T-helper 22 cell (primary cell): ENCODE results near the gene SH3D21.

ENCODE experiments used
- DNase-seq: peaks from one replicate; pipeline ENCODE4 v3.0.0-alpha.2; 2020; ENCODE audit warnings: low read depth

SH3D21 gene

DNA sequence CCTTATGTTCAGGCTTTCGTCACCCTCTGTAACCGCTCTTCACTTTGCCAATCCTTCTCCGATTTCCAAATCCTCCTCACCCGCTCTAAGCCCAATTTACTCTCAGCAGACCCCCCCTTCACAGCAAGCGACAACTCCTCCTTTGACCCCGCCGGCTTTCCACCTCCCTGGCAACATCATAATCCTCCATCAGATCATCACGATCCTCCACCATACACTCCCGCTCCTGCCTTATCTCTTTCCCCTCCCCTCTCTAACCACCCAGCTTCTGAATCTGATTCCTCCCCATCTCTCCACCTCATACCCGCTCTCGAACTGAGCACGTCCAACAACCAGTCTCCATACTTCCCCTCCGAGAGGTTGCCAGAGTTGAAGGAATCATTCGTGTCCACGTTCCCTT is 24.8 kb downstream of the SH3D21 start:
- no peak for DNase-seq

DNA sequence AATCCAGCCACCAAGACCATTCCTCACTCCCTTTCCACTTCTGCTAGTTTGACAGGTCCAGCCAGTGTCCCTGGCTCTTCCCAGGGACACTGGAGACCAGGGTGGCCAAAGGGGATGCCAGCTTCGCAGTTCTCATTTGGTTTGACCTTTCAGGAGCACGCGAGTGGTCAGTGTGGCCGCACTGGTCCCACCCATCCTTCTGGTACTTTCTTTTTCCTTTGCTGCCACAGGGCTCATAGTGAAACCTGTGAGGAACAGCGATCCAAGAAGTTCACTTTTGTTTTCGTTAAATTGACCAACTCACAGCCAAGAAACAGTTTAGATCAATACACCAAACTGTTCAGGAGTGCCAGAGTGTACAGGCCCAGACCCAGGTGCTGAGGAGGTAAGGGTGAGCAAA is 31.7 kb downstream of the SH3D21 start:
- no peak for DNase-seq

DNA sequence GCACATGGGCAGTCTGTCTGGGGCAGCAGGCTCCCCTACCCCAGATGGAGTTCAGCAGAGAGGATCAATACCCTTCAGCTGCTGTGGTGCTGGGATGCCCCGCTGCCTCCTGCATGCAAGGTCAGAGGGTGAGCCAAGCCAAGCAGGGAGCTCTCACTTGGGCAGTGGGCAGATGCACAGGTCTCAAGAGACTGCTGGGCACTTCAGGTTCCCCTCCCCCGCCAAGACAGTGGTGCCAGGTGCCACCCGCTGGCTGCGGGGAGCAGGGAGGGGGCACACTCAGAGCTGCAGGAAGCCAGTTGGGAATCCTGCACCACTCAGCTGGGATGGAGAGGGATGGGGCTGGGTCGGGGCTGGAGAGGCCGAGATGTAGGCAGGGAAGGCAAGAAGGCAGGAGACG is 33.0 kb downstream of the SH3D21 start:
- no peak for DNase-seq

DNA sequence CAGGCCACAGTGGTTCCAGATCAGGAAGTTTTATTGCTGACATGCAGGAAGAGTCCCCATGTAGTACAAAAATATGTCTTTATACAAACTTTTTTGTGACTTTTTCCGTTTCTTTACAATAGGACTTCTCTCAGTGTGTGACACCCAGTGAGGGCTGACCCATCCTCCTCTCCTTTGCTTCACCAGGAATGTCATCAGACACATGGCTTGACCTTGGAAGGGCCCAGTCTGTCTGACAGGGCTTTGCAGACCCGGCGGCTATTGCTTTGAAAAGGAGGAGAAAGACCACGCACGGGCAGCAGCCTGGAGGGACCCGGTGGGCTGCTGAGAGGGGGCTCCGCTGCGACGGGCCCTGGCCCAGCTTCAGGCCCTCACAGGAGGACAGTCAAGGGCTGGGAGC is 33.4 kb downstream of the SH3D21 start:
- no peak for DNase-seq

DNA sequence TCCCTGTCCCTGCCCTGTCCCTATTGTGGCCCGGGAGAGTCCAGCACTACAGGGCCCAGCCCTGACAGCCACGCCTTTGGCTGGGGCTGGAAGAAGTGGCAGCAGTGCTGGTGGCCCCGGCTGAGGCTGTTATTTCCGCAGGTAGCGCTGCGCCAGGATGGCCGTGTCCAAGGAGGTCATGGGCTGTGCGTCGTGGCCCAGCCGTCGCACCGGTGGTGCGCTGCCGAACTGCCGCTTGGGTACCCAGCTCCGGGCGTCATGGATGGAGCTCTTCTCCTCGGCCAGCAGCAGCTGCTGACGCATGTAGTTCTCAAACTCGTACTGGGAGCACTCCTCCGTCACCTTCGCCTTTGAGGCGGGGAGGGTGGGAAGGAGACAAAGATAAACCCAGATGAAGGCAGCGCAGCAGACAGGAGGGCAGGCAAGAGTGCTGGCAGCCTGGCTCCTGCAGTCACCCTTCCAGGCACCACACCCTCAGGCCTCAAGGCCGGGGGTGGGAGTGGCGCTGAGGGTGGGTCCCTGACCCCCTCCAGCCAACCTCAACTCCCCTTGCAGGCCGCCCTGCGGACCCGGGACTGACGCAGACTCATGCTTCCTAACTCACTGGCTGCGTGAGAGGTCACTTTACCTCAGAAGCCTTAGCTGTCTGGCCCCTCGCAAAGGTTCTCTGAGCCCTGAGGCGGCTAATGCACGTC is 35.6 kb downstream of the SH3D21 start:
- DNase-seq: no peak

DNA sequence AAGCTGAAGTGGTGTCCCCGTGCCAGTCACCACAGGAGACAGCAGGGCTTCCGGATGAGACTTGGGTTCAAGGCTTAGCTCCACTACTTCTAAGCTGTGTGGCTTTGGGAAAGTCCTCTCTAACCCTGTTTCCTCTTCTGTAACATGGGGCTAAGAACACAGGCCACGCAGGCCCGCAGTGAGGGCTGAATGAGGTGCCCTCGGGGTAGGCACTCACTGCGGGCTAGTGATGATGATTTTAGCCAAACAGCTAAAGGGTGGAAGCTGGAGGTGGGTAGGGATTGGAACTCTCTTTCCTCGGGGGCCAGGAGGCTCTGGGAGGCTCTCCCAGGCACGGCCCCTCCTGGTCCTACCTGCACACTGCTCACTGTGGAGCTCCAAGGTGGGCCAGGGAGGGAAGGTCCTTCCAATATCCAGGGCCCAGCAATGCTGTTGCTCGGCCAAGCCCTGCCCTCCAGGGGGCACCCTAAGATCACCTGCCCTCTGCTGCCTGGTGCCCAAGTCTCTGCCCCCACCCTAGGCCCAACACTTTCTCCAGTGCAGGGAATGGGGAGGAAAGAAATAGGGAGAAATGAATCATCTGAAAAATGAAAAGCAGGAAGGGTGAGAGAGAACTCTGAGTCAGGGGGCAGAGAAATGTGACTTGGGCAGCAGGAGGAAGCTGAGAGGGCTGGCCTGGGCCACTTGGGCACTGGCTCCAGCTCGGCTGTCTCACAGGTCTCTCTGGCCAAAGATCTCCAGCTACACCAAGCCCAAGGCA is 36.4 kb downstream of the SH3D21 start:
- DNase-seq: no peak

DNA sequence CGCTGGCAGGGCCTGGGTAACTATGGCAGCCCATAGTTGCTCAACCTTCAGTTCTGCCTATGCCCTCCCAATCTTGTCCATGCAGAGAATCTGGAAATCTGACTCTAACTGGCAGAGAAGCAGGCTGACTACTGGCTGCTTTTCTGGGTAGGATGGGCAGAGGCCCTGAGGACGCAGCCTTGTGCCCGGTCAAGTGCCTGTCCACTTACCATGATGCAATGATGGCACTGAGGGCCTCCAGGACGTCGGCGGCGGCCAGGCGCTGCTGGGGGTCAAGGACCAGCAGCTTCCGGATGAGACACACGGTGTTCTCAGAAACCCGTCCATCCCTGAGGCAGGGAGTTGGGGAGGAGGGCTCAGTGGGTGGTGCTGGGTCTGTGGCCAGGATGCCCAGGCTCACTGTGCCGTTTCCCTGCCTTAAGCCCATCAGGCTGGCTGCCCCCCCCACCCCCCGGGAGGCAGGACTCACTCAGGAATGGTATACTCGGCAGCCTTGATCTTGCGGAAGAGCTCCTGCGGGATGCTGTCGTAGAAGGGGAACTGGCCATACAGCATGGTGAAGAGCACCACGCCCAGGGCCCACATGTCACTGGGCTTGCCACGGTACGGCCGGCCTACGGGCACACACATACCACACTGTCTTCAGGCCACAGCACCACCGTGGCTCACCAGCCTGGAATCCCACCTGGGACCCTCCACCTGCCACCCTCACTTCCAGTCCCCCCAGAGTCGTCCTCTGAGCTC is 37.7 kb downstream of the SH3D21 start:
- no peak for DNase-seq

DNA sequence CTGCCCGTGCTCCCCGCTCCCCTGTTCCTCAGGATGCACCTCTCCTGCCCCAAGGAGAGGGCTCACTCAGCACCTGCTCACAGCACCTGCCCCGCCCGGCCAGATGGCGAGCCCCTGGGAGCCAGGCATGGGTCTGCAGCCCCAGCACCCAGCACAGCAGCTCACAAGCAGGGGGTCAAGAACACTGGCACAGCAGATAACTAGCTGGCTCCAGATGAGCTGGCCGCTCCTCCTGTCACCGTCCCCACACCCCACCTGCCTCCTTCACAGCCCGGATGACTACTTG is 38.2 kb downstream of the SH3D21 start:
- no peak for DNase-seq

DNA sequence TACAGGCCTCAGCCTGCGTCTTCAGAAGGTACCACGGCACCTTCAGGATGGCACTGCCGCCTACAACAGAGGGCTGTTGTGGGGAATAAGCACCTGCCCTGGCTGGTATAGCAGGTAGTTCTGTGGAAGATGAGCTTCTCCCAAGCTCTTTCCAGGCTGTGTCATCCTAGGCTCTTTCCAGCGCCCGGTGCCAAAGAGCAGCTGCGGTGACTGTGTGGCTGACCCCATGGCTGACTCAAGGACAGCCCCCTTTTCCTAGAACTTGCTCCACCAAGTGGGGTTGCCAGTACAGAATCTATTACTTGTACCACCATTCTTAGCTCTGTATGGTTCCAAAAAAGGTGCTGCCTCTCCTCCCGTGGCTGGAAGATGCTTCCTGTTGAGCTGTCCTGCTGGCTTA is 39.2 kb downstream of the SH3D21 start:
- DNase-seq: no peak

DNA sequence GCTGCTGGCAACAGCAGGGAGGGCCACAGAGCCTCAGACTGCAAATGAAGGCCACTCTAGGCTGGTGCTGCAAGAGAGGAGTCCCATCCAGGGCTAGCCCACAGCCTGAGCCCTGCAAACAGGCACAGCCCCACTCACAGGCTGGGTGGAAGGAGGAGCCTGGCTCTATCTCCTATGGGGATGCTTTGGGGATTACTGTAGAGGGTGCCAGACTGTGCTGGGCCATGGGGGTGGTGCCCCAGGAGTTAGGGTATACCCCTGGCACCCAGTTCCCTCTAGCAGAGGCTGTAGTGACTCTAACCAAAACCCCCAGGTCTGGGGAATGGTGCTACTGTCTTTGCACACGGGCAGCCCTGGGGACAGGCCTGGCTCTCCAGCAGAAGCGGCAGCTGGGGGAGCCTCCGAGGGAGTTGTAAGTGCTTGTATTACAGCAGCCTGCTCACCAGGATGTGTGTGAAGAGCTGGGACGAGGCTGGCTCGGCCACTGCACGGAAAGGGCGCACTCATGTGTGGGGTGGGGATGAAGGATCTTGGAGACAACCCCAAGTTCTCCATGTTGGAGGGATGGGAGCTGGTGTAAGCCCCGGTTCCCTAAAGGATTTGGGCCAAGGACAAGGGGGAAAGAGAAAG is 40.7 kb downstream of the SH3D21 start:
- no peak for DNase-seq

DNA sequence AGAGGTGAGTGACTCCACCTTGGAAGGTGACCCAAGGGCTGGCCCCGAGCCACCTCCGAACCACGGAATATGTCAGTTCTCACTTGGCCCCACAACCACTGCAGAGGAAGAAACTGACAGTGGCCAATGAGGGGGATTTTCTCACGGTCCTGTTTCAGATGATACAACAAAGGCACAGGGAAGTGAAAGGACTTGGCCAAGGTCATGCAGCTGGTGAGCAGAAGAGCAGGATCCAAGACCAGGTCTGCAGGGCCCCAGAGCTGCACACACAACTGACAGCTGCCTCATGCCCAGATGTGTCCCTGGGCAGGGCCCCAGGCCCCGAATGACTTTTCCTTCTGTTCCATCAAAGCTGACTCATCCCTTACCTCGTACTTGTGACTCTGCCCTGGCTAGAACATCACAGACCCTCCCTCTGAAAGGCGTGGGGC is 43.1 kb downstream of the SH3D21 start:
- DNase-seq: no peak

DNA sequence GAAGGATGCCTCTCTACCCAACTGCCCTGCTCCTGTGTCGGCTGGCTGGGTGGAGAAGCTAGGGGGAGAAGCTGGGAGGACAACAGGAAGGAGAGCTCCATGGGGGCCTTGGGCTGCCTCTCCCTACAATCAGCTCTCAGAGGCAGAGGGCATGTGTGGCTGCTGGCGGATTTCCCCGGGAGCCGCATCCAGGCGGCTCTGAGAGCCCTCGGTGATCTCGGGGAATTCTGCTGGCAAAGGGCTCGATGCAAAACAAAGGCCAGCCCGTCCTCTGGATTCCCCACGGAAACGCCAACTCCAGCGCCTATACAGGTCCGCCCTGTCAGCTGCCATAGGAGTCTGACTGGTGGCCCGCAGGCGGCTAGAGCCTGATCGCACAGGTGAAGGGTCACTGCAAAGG is 43.7 kb downstream of the SH3D21 start:
- no peak for DNase-seq

DNA sequence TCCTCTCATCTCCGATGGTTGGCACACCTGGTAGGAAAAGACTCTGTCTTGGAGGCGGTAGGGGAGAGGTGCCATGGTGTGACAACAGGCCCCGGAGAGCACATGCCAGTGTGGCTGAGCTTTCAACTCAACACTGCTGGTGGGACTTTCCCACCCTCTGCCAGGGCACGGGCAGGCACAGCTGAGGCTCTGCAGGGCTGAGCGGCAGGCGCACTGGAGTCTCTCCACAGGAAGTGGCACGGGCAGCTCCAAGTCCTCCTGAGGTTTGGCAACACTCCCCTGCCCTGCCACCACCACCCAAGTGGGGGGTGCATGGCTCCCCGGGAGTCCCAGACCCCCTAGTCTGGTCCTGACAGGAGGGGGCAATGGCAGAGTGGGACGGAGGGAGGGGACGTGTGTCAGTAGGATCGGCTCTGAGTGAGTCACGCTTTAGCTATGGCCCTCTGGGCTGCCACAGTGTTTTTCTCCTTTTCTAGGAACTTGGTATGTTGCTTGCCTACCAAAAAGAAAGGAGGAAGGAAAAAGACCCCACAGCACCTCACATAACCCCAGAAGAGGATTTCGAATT is 44.6 kb downstream of the SH3D21 start:
- DNase-seq: peak; percentile 45

DNA sequence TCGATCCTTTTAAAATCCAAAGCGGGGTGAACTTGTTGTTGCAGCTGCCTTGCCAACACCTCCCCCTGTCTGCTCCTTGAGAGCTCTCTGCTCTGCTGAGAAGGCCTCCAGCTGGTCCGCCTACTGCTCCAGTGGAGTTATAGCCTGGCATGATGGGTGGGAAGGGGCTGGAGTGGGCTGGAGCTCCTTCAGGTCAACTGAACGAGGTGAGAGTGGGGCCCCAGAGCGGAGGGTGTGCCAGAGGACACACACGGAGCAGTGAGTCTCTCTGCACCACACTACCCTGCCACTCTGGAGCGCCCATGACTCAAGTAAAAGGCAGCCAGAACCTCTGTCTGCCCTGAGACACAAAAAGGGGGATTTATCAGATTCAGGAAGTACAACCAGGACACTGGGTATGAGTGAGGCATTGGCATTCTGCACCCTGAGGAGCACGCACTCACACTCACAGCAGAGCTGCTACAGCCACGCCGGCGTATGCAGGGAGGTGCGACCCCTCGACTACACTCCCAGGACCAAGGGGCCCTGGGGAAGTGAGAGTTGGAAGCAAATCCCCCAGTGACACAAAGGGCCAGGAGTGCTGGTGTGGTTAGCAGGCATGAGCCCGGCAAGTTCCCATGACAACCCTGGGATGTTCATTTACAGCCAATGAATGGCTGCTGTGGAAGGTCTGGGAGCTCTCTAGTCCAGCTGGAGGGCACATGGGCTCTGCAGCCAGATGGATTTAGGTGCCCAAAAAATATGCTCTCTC is 45.2 kb downstream of the SH3D21 start:
- DNase-seq: no peak

DNA sequence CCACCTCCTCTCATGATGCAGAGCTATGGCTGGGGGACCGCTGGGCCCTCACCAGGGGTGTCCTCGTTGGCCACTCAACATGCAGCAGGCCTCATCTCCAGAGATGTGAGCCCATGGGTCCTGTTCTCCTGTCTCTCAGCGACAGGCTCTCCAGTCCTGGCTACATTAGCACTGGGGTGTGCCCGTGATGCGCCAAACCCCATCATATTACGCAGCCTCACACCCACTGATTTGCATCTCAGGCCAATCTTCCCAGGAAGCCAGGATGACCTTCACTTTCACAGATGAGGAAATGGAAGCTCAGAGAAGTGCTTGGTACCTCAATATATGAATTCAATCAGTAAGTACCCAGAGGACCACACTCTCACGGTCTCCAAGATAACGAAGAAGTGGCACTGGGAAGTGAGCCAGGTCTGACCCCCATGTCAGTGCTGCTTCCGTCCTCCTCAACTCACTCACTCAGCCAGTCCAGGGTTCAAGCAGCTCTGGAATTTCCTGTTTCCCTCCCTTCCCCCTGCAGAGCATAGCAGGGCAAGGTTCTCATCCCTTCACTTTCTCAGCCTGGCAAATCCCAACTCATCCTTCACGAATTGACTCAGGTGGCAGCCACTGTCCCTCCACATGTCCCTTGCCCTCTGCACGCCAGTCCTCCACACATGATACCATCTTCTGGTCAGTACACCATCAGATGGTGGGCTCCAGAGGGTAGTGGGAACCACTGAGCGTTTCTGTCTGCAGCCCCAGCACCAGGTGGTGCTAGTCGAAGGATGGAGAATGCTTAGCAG is 46.1 kb downstream of the SH3D21 start:
- DNase-seq: no peak

DNA sequence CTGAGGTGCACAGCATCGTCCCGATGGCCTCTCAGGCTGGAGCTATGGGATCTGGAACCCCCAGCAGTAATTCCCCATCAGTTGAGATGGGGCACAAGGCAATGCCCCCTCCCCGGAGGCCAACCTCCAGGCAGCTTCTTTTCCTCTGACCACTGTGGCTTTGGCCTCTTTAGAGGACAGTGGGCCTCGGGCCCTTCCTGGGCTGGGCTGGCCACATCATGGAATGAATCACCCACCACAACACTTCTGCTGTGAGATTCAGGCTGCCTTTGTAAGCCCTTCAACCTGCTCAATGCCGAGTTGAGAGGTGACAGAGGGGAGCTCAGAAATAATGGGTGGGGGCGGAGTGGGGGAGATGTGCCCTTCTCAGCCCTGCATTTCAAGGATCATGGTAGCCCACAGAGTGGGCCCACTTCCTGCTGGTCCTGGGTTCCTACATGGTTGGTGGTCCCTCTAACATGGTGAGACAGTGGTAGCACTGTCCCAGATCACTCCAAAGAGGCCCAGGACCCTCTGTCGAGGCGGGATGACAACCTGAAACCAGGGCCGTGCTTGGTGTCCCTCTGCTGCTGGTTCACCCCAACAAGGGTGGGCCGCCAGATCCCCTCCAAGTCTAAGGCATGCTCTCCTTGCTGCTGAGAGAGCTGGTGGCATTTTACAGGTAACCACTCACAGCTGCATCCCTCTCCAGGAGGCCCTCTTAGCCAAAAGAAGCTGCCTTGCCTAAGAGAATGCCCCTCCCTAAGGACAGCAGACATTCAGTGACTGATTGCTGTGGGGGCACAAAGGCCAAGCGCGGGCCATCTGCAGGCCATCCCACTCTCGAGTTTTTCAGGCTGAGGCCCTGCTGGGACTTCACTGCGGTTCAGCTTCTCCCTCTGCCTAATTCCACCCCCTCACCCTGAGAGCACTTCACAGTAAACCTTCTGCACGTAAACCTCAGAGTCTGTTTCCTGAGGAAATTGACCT is 47.0 kb downstream of the SH3D21 start:
- no peak for DNase-seq

DNA sequence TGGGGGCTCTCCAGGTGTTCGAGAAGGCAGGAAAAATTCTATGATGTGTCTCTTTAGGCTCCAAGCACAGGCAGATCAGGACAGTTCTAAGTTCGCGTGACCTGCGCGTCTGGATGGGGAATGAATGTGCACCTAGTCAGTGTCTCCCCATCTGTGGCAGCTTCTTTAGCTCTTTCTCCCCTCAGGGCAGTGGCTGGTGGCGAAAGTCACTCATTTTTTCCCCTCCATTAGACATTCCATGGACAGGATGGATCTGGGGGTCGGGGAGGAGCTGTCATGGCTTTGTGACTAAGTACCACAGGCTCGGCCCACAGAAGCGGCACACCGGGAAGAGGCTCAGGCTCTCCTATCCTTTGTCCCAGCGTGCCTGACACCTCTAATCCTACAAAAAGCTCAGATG is 48.3 kb downstream of the SH3D21 start:
- DNase-seq: no peak

DNA sequence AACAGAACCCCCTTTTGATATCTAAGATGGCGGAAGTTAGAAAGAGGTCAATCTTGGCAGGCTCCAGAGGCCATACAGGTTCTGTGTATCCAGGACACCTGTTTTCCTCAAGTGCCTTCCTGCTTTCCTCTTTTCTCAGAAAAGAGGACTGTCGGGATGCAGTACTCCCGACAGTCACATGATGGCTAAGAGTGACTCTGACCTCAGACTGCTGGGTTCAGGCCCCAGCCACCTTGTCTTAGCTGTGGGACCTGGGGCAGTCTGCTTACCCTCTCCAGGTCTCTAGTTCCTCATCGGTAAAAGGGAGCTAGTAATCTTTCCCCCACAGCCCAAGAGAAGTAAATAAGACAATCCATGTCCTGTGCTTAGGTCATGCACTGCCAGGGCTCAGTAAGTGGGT is 49.6 kb downstream of the SH3D21 start:
- DNase-seq: no peak

DNA sequence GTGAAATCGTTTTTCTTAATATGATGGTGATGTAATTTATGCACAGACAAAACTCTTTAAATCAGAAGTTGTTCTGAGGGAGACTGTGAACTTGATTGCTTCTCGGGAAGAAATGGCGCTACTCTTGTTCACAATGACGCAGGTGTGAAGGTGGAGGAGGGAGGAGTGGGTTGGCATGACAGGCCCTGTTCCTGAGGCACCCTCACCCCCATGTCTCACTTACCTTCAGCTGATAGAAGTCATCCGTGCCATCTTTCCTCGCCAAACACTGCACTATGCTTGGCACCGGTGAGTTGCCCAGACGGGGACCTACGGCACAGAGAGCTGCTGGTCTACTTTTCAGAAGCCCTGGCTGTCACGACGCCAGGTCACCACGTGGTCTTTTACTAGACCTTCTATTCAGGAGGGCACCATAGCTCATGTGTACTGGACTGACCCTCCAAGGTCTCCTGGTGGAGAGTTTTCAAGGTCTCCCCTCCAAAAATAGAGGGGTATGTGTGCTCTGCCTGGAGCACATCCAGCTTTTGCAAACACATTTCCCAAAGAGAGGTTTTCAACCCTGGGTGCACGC is 52.4 kb downstream of the SH3D21 start:
- no peak for DNase-seq
